ENCODE results near the gene EPC1.
A peak's percentile ranks its signal among the peaks of the same experiment; 100 is the strongest.
"Not testable (repeated sequence)": the region's sequence is repeated elsewhere in the genome, so short reads cannot be mapped to it uniquely, and the experiment has no call there.

The EPC1 gene
- 447 reads per million, percentile 97 among the genes with 10 or more reads in this experiment for total RNA-seq

GRCh38 chr10:32346551-32347362 is at the start of gene EPC1:
Gene EPC1, minus strand, starts transcription at chr10:32347158. Its CDS starts 243 bp downstream, at chr10:32346915.
- DNase-seq, result peak; percentile 81

- no peak for DNase-seq
Measured at GRCh38 chr10:32393911-32394310, 47.0 kb upstream of the EPC1 start.

GRCh38 chr10:32392284-32392683 is 45.3 kb upstream of the EPC1 start:
- not testable (repeated sequence) for DNase-seq

- DNase-seq, result no peak
Measured at GRCh38 chr10:32390193-32390592, 43.2 kb upstream of the EPC1 start.

- DNase-seq, result no peak
Measured at GRCh38 chr10:32388258-32389027, 41.5 kb upstream of the EPC1 start.

- DNase-seq, result no peak
Measured at GRCh38 chr10:32386623-32387260, 39.8 kb upstream of the EPC1 start.

- DNase-seq, result no peak
Measured at GRCh38 chr10:32384171-32384570, 37.2 kb upstream of the EPC1 start.

GRCh38 chr10:32381165-32381564 is 34.2 kb upstream of the EPC1 start:
- no peak for DNase-seq

- DNase-seq, result no peak
Measured at GRCh38 chr10:32379950-32380551, 33.1 kb upstream of the EPC1 start.

- DNase-seq, result peak; percentile 17
Measured at GRCh38 chr10:32379318-32379949, 32.5 kb upstream of the EPC1 start.

GRCh38 chr10:32378363-32379317 is 31.7 kb upstream of the EPC1 start:
- peak; percentile 93 for DNase-seq

- peak; percentile 26 for DNase-seq
Measured at GRCh38 chr10:32377458-32378259, 30.7 kb upstream of the EPC1 start.

- DNase-seq, result no peak
Measured at GRCh38 chr10:32376771-32377170, 29.8 kb upstream of the EPC1 start.

- DNase-seq, result no peak
Measured at GRCh38 chr10:32376097-32376496, 29.1 kb upstream of the EPC1 start.

GRCh38 chr10:32375631-32376030 is 28.7 kb upstream of the EPC1 start:
- no peak for DNase-seq

- no peak for DNase-seq
Measured at GRCh38 chr10:32374605-32375004, 27.6 kb upstream of the EPC1 start.

GRCh38 chr10:32373496-32373895 is 26.5 kb upstream of the EPC1 start:
- no peak for DNase-seq

- no peak for DNase-seq
Measured at GRCh38 chr10:32373031-32373430, 26.1 kb upstream of the EPC1 start.

GRCh38 chr10:32372000-32372875 is 25.3 kb upstream of the EPC1 start:
- DNase-seq, result no peak

Data from effector CD4-positive, alpha-beta T cell (primary cell).